NCI-H1048 (cell line): ENCODE measurements around the gene KHSRP.
"Not testable (repeated sequence)": the region's sequence is repeated elsewhere in the genome, so short reads cannot be mapped to it uniquely, and the experiment has no call there.

ENCODE experiments used
- DNase-seq: peaks from one replicate; lab custom pipeline; 2025; lab: John Stamatoyannopoulos, UW

The KHSRP gene

GRCh38 chr19:6417713-6418561, 6.7 kb downstream of the KHSRP start:
- no peak for DNase-seq

- DNase-seq: no peak
Observed at GRCh38 chr19:6416658-6417405, 7.8 kb downstream of the KHSRP start.

- DNase-seq: no peak
Observed at GRCh38 chr19:6415591-6416190, 8.9 kb downstream of the KHSRP start.

- DNase-seq: no peak
Observed at GRCh38 chr19:6414793-6415590, 9.6 kb downstream of the KHSRP start.

- no peak for DNase-seq
Observed at GRCh38 chr19:6413721-6414643, 10.6 kb downstream of the KHSRP start.

GRCh38 chr19:6413291-6413690, 11.3 kb downstream of the KHSRP start:
- no peak for DNase-seq

GRCh38 chr19:6412447-6413091, 12.0 kb downstream of the KHSRP start:
- no peak for DNase-seq

GRCh38 chr19:6412061-6412446, 12.6 kb downstream of the KHSRP start:
- DNase-seq: no peak

GRCh38 chr19:6409346-6409745, 15.3 kb downstream of the KHSRP start:
- DNase-seq: no peak

GRCh38 chr19:6406401-6406800, 18.2 kb downstream of the KHSRP start:
- no peak for DNase-seq

- DNase-seq: no peak
Observed at GRCh38 chr19:6402837-6403608, 21.6 kb downstream of the KHSRP start.

- DNase-seq: no peak
Observed at GRCh38 chr19:6402058-6402457, 22.6 kb downstream of the KHSRP start.

GRCh38 chr19:6400062-6400944, 24.3 kb downstream of the KHSRP start:
- not testable (repeated sequence) for DNase-seq

GRCh38 chr19:6396305-6396704, 28.3 kb downstream of the KHSRP start:
- DNase-seq: no peak

GRCh38 chr19:6394831-6395230, 29.8 kb downstream of the KHSRP start:
- DNase-seq: no peak

- no peak for DNase-seq
Observed at GRCh38 chr19:6393983-6394412, 30.6 kb downstream of the KHSRP start.

GRCh38 chr19:6393074-6393982, 31.3 kb downstream of the KHSRP start, which contains the start of gene GTF2F1:
Gene GTF2F1 (minus strand): TSS chr19:6393164. CDS start chr19:6392995, 169 bp downstream.
- DNase-seq: peak; percentile 82
